Right lobe of liver (tissue), 6 donors: Measurements from ENCODE around the gene C6orf136. TPM values are rescaled to one million over a fixed set of nuclear protein-coding genes. Genes with fewer than 3 reads are reported as not detected.

Source experiments
- ATAC-seq, 4 donors: fragments of 200-7000 bp; cut with Tn5 transposase; one replicate each; pipeline ENCODE4 v1.9.1; 2020; ENCODE audit warnings: mild to moderate bottlenecking in 4 of 4, moderate library complexity in 4 of 4
- DNase-seq, 3 donors: peaks; one replicate each; pipeline ENCODE4 v3.0.0-alpha.2; 2020
- H3K27ac ChIP-seq, 3 donors: fragments of 200-600 bp; one replicate each; pipeline ENCODE4 v1.8.0; 2022
- H3K27me3 ChIP-seq, 2 donors: fragments of 200-600 bp; one replicate each; pipeline ENCODE4 v1.8.0; 2022
- H3K36me3 ChIP-seq, 4 donors: fragments of 200-600 bp; sonication (generic) in 1 of 4; one replicate each; pipeline versions ENCODE4 v1.5.1 to v1.8.0; 2017 to 2022; ENCODE audit warnings: control low read depth in 1 of 4
- H3K4me1 ChIP-seq, 4 donors: fragments of 200-600 bp; sonication (generic) in 1 of 4; one replicate each; pipeline versions ENCODE4 v1.5.1 to v1.8.0; 2017 to 2022; ENCODE audit warnings: control low read depth in 1 of 4
- H3K4me3 ChIP-seq, 3 donors: fragments of 200-600 bp; one replicate each; pipeline ENCODE4 v1.8.0; 2022
- H3K9me3 ChIP-seq, 4 donors: fragments of 200-600 bp; sonication (generic) in 1 of 4; one replicate each; pipeline versions ENCODE4 v1.5.1 to v1.8.0; 2017 to 2022; ENCODE audit warnings: control low read depth in 1 of 4
- POLR2A ChIP-seq: fragments of 450-650 bp; IDR thresholded peaks from one replicate; pipeline ENCODE4 v1.6.1; 2017; ENCODE audit warnings: antibody characterized with exemption, mild to moderate bottlenecking
- WGBS: methylation state at CpG from one replicate; pipeline ENCODE4 v1.1.6; 2018; ENCODE audit warnings: low coverage, low lambda C conversion rate; ENCODE audit not compliant: insufficient coverage; ENCODE audit errors: missing lambda C conversion rate; 5-methylcytosine and 5-hydroxymethylcytosine counted together
- intact Hi-C, 2 donors: fragments of 100-400 bp; cut with DNase I; formaldehyde crosslinking; loops; one replicate each; pipeline versions ENCODE4 v1.11.2 to v1.14.1; 2022
- total RNA-seq, 6 experiments: library from RNA; depleted of rRNA in 2 of 6; stranded (reverse); fragments of >200 nt in 2 of 6; fragmentation: NEBNext Ultra II Directional in 3 of 6; extraction: Animal tissue kit (Norgen Biotek cat#: 25700) in 3 of 6; gene quantifications; one replicate each; pipeline versions ENCODE4 v1.1.0 to v1.2.4, GENCODE V29; 2016 to 2023
- TF ChIP-seq, protein P1 (sequence below), 4 donors: fragments of 200-600 bp in 3 of 4; fragments of 450-650 bp in 1 of 4; IDR thresholded peaks; one replicate each; pipeline versions ENCODE4 v1.5.1 to v1.8.0; 2016 to 2022; ENCODE audit warnings: antibody characterized with exemption in 4 of 4, mild to moderate bottlenecking in 2 of 4
- donor health status: DM: no; HTN: yes; CAD: no.
- donor health status: DM: no; HTN: no; CAD: no.
- donor health status: DM: no; HTN: no; CAD: no.
- donor health status: DM: no; HTN: yes; CAD: no.
- donor health status: DM: no; HTN: yes; CAD: no.

Gene C6orf136
- total RNA-seq, 6 experiments from 2014 or later = 8.2 to 14.1 (median 11.0) TPM

DNA sequence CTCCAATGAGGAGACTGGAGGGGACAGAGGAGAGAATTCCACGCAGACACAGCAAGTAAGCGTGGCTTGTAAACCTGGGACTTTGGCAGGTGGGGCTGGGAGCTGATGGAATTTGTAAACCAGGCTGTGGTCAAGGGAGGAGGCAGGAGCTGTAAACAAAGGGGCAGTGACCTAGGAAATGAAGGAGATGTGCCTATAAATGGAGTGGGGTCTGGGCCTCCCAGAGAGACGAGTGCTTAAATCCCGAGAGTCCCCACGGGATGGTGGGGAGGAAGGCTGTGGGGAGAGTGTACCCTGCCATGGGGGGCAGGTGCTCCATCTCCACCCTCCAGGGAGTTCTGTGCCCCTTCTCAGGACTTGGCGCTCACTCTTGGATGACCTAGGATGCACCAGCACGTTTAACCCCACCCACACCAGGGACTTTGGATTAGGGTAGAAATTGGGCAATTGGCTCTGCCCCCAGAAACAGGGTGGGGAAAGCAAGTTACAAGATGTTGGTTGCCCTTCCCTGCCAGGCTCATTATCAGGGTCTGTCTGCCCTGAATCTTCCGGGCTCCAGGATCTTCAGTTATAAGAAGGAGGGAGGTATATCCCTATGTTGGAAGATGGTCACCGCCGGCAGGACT lies 29.8 kb downstream of the C6orf136 start:
- peak; percentile 9 to 57 (median 44) for ATAC-seq
- intact Hi-C loops = loop anchor here (10.0 kb wide), 2 partner anchors 52 to 192 kb away; partner anchors contain the start of genes ATAT1 (in 1 of the 2) and HLA-E (in 1 of the 2)
- Histone ChIP-seq H3K4me3 (no peak overlapping the region), H3K27ac (peak overlapping the region in 2 of 3 donors; percentile 33 to 68), H3K4me1 (peaks cover 0 to 68% (median 23%) of the 10 kb centered on the region in 4 donors), H3K36me3 (peaks cover 0 to 17% (median 5%) of the 10 kb centered on the region in 4 donors), H3K27me3 (no peaks in the 10 kb centered on the region), H3K9me3 (no peaks in the 10 kb centered on the region)
- TF ChIP-seq POLR2A = no peak
- TF ChIP-seq, protein P1, sequence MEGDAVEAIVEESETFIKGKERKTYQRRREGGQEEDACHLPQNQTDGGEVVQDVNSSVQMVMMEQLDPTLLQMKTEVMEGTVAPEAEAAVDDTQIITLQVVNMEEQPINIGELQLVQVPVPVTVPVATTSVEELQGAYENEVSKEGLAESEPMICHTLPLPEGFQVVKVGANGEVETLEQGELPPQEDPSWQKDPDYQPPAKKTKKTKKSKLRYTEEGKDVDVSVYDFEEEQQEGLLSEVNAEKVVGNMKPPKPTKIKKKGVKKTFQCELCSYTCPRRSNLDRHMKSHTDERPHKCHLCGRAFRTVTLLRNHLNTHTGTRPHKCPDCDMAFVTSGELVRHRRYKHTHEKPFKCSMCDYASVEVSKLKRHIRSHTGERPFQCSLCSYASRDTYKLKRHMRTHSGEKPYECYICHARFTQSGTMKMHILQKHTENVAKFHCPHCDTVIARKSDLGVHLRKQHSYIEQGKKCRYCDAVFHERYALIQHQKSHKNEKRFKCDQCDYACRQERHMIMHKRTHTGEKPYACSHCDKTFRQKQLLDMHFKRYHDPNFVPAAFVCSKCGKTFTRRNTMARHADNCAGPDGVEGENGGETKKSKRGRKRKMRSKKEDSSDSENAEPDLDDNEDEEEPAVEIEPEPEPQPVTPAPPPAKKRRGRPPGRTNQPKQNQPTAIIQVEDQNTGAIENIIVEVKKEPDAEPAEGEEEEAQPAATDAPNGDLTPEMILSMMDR (IDR thresholded peaks at IDR 0.05) = no peak
- DNase-seq = peak in 2 of 3 donors; percentile 73 to 79
- 37% methylated on average over 2 of the region's 10 CpGs for WGBS

GRCh38 chr6:30678964-30679726 lies 32.2 kb downstream of the C6orf136 start:
- Histone ChIP-seq H3K27me3 (no peaks in the 10 kb centered on the region), H3K27ac (peak overlapping the region; percentile 60 to 94 (median 84)), H3K4me1 (peaks cover 0 to 67% (median 28%) of the 10 kb centered on the region in 4 donors), H3K36me3 (peaks cover 0 to 17% (median 5%) of the 10 kb centered on the region in 4 donors), H3K9me3 (no peaks in the 10 kb centered on the region), H3K4me3 (peak overlapping the region; percentile 24 to 34 (median 26))
- ATAC-seq = peak; percentile 75 to 85 (median 82)
- WGBS = 3% methylated on average over 23 of the region's 31 CpGs
- peak; percentile 91 to 93 (median 92) for DNase-seq
- intact Hi-C loops = loop anchor here (2.0 to 10.0 kb wide), 3 partner anchors 44 to 194 kb away; partner anchors contain the start of genes ATAT1 (in 1 of the 2) and HLA-E (in 1 of the 2)
- TF ChIP-seq, protein P1 (IDR thresholded peaks at IDR 0.05) = peak; percentile 95 to 99 (median 97)
- peak; percentile 36 for TF ChIP-seq POLR2A

DNA sequence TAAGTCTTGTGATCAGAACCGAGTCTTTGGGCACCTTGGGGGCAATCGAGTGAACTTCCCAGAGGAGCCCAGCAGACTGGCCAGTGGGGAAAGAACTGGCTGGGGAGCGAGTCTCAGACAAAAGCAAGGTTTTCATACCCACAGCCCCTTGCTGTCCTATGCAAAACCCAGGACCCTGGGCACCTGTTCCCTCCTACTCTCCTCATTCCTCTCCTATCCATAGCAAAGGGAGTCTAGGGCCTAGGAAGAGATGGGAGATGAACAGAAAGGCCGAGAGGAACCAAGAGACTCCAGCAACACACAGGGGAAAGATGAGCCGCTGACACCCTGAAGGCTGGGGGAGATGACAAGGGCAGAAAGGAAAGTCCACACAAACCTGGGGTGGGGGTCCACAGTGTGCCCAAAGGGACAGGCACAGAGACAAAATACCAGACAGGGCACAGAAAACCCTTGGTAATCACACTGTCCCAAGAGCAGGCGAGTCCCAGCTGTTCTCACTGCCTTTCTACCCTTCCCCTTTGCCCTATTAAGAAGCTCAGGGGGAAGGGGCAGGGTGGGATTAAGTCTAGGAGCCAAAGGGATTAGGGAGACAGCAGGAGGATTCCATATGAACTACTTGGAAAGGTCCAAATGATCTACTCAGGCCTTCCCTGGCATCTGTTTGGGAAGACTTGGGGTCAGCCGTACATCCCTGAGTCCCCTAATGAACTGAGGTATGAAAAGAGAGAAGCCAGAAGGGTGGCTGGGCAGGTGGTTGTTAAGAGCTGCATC lies 33.0 kb downstream of the C6orf136 start:
- H3K4me3 ChIP-seq = peak overlapping the region; percentile 8 to 34 (median 24)
- H3K4me1 ChIP-seq = peaks cover 0 to 67% (median 30%) of the 10 kb centered on the region in 4 donors
- no peaks in the 10 kb centered on the region for H3K9me3 ChIP-seq
- peaks cover 0 to 17% (median 5%) of the 10 kb centered on the region in 4 donors for H3K36me3 ChIP-seq
- intact Hi-C loops = loop anchor here (2.0 to 10.0 kb wide), 4 partner anchors 43 to 195 kb away; partner anchors contain the start of genes ATAT1 (in 1 of the 2) and HLA-E (in 1 of the 2)
- no peaks in the 10 kb centered on the region for H3K27me3 ChIP-seq
- peak overlapping the region; percentile 60 to 94 (median 84) for H3K27ac ChIP-seq
- ATAC-seq (peak in 1 of 4 donors; percentile 0), DNase-seq (peak in 1 of 3 donors; percentile 27)
- 27% methylated on average over 7 of the region's 7 CpGs for WGBS
- TF ChIP-seq, protein P1 (IDR thresholded peaks at IDR 0.05) = no peak
- TF ChIP-seq POLR2A = no peak

DNA sequence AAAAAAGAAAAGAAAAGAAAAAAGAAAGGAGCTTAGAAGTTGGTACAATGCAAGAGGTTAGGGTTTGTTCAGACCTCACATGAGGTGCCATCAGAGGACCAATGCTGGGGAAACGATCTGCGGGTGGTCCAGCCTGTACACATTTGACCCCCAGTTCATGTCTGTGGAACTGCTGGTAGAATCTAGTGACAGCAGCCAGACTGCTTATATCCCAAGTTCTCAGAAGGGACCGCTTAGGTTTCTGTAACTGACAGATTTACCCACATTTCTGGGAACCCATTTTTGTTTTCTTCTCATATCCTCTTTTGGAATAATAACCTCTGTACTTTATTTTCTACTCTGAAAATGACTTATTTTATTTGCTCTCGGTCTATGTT lies 34.8 kb downstream of the C6orf136 start:
- Histone ChIP-seq H3K4me1 (peaks cover 0 to 64% (median 35%) of the 10 kb centered on the region in 4 donors), H3K4me3 (peak overlapping the region in 2 of 3 donors; percentile 70 to 75)
- 53% methylated on average over 4 of the region's 4 CpGs for WGBS

More for the DNA sequence above, 34.8 kb downstream of the C6orf136 start:
- ATAC-seq = no peak
- Histone ChIP-seq H3K27me3 (no peaks in the 10 kb centered on the region), H3K36me3 (peaks cover 0 to 12% (median 4%) of the 10 kb centered on the region in 4 donors), H3K27ac (peak overlapping the region; percentile 87 to 96 (median 89)), H3K9me3 (no peaks in the 10 kb centered on the region)
- DNase-seq = peak in 1 of 3 donors; percentile 14
- intact Hi-C loops = loop anchor here in 1 of 2 donors (2.0 kb wide), 1 partner anchor 47 kb away; no protein-coding TSS in a partner anchor
- no peak for TF ChIP-seq POLR2A
- TF ChIP-seq, protein P1 (IDR thresholded peaks at IDR 0.05) = no peak
